Mesendoderm (in vitro differentiated cells): Measurements from ENCODE around the gene CHIC1.
A peak's percentile ranks its signal among the peaks of the same experiment; 100 is the strongest.
"Not testable (repeated sequence)": the region's sequence is repeated elsewhere in the genome, so short reads cannot be mapped to it uniquely, and the experiment has no call there.

Experiments
- DNase-seq: peaks from one replicate; pipeline ENCODE4 v3.0.0; 2013
- H2AK5ac ChIP-seq: 2 replicates; pipeline ENCODE4 v1.6.1; 2013; ENCODE audit warnings: low read length, inconsistent platforms
- H2BK120ac ChIP-seq: 2 replicates; pipeline ENCODE4 v1.6.1; 2013; ENCODE audit warnings: low read depth, mild to moderate bottlenecking, low read length, moderate library complexity, mixed read lengths
- H2BK15ac ChIP-seq: replicated peaks from 2 replicates; pipeline ENCODE4 v1.6.1; 2013; ENCODE audit warnings: low read depth, mild to moderate bottlenecking, moderate library complexity
- H2BK5ac ChIP-seq: 2 replicates; pipeline ENCODE4 v1.6.1; 2013; ENCODE audit warnings: low read length, inconsistent platforms
- H3K18ac ChIP-seq: 2 replicates; pipeline ENCODE4 v1.6.1; 2013; ENCODE audit warnings: mild to moderate bottlenecking, low read length, mixed read lengths
- H3K23ac ChIP-seq: one replicate; pipeline ENCODE4 v1.6.1; 2013; ENCODE audit warnings: low read length
- H3K27ac ChIP-seq: 2 replicates; pipeline ENCODE4 v1.5.1; 2013; ENCODE audit warnings: low read depth, mild to moderate bottlenecking, inconsistent platforms, low read length, moderate library complexity
- H3K27me3 ChIP-seq: 2 replicates; pipeline ENCODE4 v1.6.1; 2013; ENCODE audit warnings: low read length, control low read depth, mild to moderate bottlenecking, inconsistent platforms; ENCODE audit not compliant: insufficient read depth, poor library complexity
- H3K36me3 ChIP-seq: 2 replicates; pipeline ENCODE4 v1.6.1; 2013; ENCODE audit warnings: low read length, inconsistent platforms; ENCODE audit not compliant: control insufficient read depth, insufficient read depth
- H3K4ac ChIP-seq: one replicate; pipeline ENCODE4 v1.6.1; 2013; ENCODE audit warnings: low read depth, mild to moderate bottlenecking, low read length, moderate library complexity
- H3K4me1 ChIP-seq: 2 replicates; pipeline ENCODE4 v1.6.1; 2013; ENCODE audit warnings: low read depth, low read length, inconsistent platforms; ENCODE audit not compliant: control insufficient read depth
- H3K4me2 ChIP-seq: 2 replicates; pipeline ENCODE4 v1.6.1; 2013; ENCODE audit warnings: low read length
- H3K4me3 ChIP-seq: 2 replicates; pipeline ENCODE4 v1.5.1; 2013; ENCODE audit warnings: mild to moderate bottlenecking, low read length
- H3K56ac ChIP-seq: one replicate; pipeline ENCODE4 v1.6.1; 2013; ENCODE audit warnings: low read length
- H3K79me1 ChIP-seq: 2 replicates; pipeline ENCODE4 v1.6.1; 2013; ENCODE audit warnings: low read length, inconsistent platforms
- H3K79me2 ChIP-seq: 2 replicates; pipeline ENCODE4 v1.6.1; 2013; ENCODE audit warnings: mild to moderate bottlenecking, low read length; ENCODE audit not compliant: control insufficient read depth, insufficient read depth
- H3K9ac ChIP-seq: 2 replicates; pipeline ENCODE4 v1.6.1; 2013; ENCODE audit warnings: low read length, inconsistent platforms
- H4K5ac ChIP-seq: one replicate; pipeline ENCODE4 v1.6.1; 2013; ENCODE audit warnings: low read length
- H4K8ac ChIP-seq: one replicate; pipeline ENCODE4 v1.6.1; 2013; ENCODE audit warnings: low read depth, mild to moderate bottlenecking, control low read depth, low read length, moderate library complexity
- WGBS: extraction: QIAGEN DNeasy Blood & Tissue Kit; methylation state at CpG from one replicate; pipeline ENCODE4 v1.1.7; 2013; ENCODE audit warnings: low lambda C conversion rate, missing lambda C conversion rate; ENCODE audit not compliant: insufficient coverage; ENCODE audit errors: extremely low coverage; 5-methylcytosine and 5-hydroxymethylcytosine counted together

Gene CHIC1

GRCh38 chrX:73668779-73669178 is 105.8 kb downstream of the CHIC1 start:
- Histone ChIP-seq H3K27ac (no peak overlapping the region), H3K23ac (no peak overlapping the region), H3K79me1 (no peaks in the 10 kb centered on the region), H2BK120ac (no peak overlapping the region), H2AK5ac (no peak overlapping the region), H4K5ac (no peak overlapping the region), H3K18ac (no peak overlapping the region), H3K4me1 (no peaks in the 10 kb centered on the region), H3K36me3 (no peaks in the 10 kb centered on the region), H3K56ac (no peak overlapping the region), H3K79me2 (no peaks in the 10 kb centered on the region), H4K8ac (no peak overlapping the region), H2BK5ac (no peak overlapping the region), H3K9ac (no peak overlapping the region), H2BK15ac (no peak overlapping the region), H3K4me3 (no peak overlapping the region), H3K4ac (no peak overlapping the region), H3K4me2 (no peak overlapping the region), H3K27me3 (no peaks in the 10 kb centered on the region)
- no CpG with 5 or more reads among the region's 5 CpGs for WGBS
- DNase-seq = peak; percentile 27

DNA sequence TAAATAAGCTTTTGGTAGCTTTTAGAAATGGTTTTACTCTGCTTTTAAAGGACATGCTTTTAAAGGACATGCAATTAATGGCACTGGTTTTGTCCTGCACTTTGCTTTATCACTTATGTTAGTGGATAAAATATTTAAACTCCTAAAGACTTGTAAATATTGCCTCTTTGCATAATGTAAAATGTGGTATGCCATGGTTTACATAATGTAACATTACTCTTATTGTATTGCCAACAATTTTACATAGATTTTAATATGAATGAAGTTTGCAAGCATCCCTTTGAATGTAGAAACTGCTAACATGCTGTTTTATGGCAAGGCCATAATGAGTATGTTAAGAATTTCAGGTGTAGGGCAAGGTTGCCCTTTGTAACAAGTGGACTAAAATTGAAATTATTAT is 118.4 kb downstream of the CHIC1 start:
- H3K18ac ChIP-seq = no peak overlapping the region
- no peak overlapping the region for H2BK15ac ChIP-seq
- H3K4me2 ChIP-seq = no peak overlapping the region
- no peak overlapping the region for H4K5ac ChIP-seq
- H3K36me3 ChIP-seq = no peaks in the 10 kb centered on the region
- no peak for DNase-seq
- H3K79me2 ChIP-seq = no peaks in the 10 kb centered on the region
- H3K9ac ChIP-seq = no peak overlapping the region
- no peak overlapping the region for H2BK120ac ChIP-seq
- H2BK5ac ChIP-seq = no peak overlapping the region
- no peak overlapping the region for H3K56ac ChIP-seq
- H3K4me1 ChIP-seq = no peaks in the 10 kb centered on the region
- H3K27ac ChIP-seq = no peak overlapping the region
- no peaks in the 10 kb centered on the region for H3K27me3 ChIP-seq
- no peak overlapping the region for H2AK5ac ChIP-seq
- no peak overlapping the region for H3K4me3 ChIP-seq
- no peaks in the 10 kb centered on the region for H3K79me1 ChIP-seq
- no peak overlapping the region for H3K4ac ChIP-seq
- H4K8ac ChIP-seq = no peak overlapping the region
- H3K23ac ChIP-seq = no peak overlapping the region

DNA sequence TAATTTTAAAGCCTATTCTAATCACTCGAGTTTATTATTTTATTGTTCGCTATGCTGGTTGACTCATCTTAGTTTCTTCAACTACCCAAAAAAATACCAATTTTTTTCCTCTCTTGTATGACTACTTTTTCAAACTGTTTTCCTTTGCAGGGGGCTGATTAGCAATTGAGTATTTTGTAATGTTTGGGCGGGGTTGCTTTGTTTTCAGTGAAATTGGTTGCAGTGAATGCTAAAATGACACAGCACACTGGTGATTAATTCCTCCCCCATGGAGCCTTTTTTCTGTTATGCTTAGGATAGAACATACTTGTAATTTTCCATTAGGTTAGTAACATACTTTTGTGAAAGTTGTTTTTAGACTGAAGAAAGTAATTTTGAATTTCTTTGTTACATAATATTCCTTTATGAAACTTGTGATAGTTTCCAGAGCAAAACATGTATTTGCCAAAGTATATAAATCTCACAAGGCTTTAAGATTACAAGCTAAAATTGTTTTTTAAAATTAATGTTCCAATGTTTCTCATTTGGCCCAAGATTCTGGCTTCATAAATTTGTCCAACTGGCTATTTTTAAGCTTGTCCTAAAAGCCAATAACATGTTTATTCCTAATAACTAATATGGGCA is 120.4 kb downstream of the CHIC1 start:
- no peak overlapping the region for H3K4me2 ChIP-seq
- H3K4me1 ChIP-seq = no peaks in the 10 kb centered on the region
- no peaks in the 10 kb centered on the region for H3K27me3 ChIP-seq
- no peak overlapping the region for H2BK120ac ChIP-seq
- no peaks in the 10 kb centered on the region for H3K79me1 ChIP-seq
- H3K27ac ChIP-seq = no peak overlapping the region
- DNase-seq = no peak
- no peak overlapping the region for H2BK15ac ChIP-seq
- no peak overlapping the region for H4K8ac ChIP-seq
- no peak overlapping the region for H3K18ac ChIP-seq
- H3K36me3 ChIP-seq = no peaks in the 10 kb centered on the region
- WGBS = no CpG with 5 or more reads among the region's 3 CpGs
- no peak overlapping the region for H3K4me3 ChIP-seq
- H4K5ac ChIP-seq = no peak overlapping the region
- H3K79me2 ChIP-seq = no peaks in the 10 kb centered on the region
- H3K56ac ChIP-seq = no peak overlapping the region
- H3K9ac ChIP-seq = no peak overlapping the region
- no peak overlapping the region for H2BK5ac ChIP-seq
- no peak overlapping the region for H3K23ac ChIP-seq
- H3K4ac ChIP-seq = no peak overlapping the region
- no peak overlapping the region for H2AK5ac ChIP-seq

GRCh38 chrX:73707014-73707413 is 144.0 kb downstream of the CHIC1 start:
- H3K4me2 ChIP-seq, H3K9ac ChIP-seq, H3K23ac ChIP-seq, H2BK5ac ChIP-seq, DNase-seq, H3K4me3 ChIP-seq, H3K4me1 ChIP-seq, H2BK120ac ChIP-seq, H2AK5ac ChIP-seq, H3K79me1 ChIP-seq, H3K56ac ChIP-seq, H4K5ac ChIP-seq, H3K36me3 ChIP-seq, H2BK15ac ChIP-seq, H4K8ac ChIP-seq, H3K79me2 ChIP-seq, H3K18ac ChIP-seq, H3K4ac ChIP-seq, H3K27me3 ChIP-seq, H3K27ac ChIP-seq: not testable (repeated sequence)
- WGBS = no CpG with 5 or more reads among the region's 1 CpG

- H3K56ac ChIP-seq = no peak overlapping the region
- H4K5ac ChIP-seq = no peak overlapping the region
- H3K36me3 ChIP-seq = no peaks in the 10 kb centered on the region
- H2BK120ac ChIP-seq = no peak overlapping the region
- no CpG with 5 or more reads among the region's 2 CpGs for WGBS
- H2AK5ac ChIP-seq = no peak overlapping the region
- H3K4me2 ChIP-seq = no peak overlapping the region
- no peak overlapping the region for H3K18ac ChIP-seq
- no peaks in the 10 kb centered on the region for H3K79me1 ChIP-seq
- no peak for DNase-seq
- H2BK5ac ChIP-seq = no peak overlapping the region
- no peak overlapping the region for H4K8ac ChIP-seq
- no peak overlapping the region for H3K23ac ChIP-seq
- no peaks in the 10 kb centered on the region for H3K4me1 ChIP-seq
- H3K27me3 ChIP-seq = no peaks in the 10 kb centered on the region
- H3K4me3 ChIP-seq = no peak overlapping the region
- no peak overlapping the region for H3K27ac ChIP-seq
- H2BK15ac ChIP-seq = no peak overlapping the region
- H3K9ac ChIP-seq = no peak overlapping the region
- no peak overlapping the region for H3K4ac ChIP-seq
- H3K79me2 ChIP-seq = no peaks in the 10 kb centered on the region
Observed at GRCh38 chrX:73728602-73729001, 165.6 kb downstream of the CHIC1 start.
